Central memory CD4-positive, alpha-beta T cell (primary cell): ENCODE results near the gene SEPTIN10.

ENCODE experiments used
- DNase-seq: peaks from one replicate; pipeline ENCODE4 v3.0.0; 2022

SEPTIN10 gene

GRCh38 chr2:109519513-109519912, 94.3 kb downstream of the SEPTIN10 start:
- no peak for DNase-seq

- DNase-seq, result no peak
Measured at GRCh38 chr2:109517118-109517889, 96.5 kb downstream of the SEPTIN10 start.

GRCh38 chr2:109516445-109517117, 97.2 kb downstream of the SEPTIN10 start:
- no peak for DNase-seq

- no peak for DNase-seq
Measured at GRCh38 chr2:109514857-109515256, 98.9 kb downstream of the SEPTIN10 start.

- no peak for DNase-seq
Measured at GRCh38 chr2:109513749-109514588, 99.8 kb downstream of the SEPTIN10 start.

GRCh38 chr2:109513230-109513629, 100.5 kb downstream of the SEPTIN10 start:
- DNase-seq, result no peak

- DNase-seq, result no peak
Measured at GRCh38 chr2:109512076-109512475, 101.7 kb downstream of the SEPTIN10 start.

- DNase-seq, result no peak
Measured at GRCh38 chr2:109511168-109511567, 102.6 kb downstream of the SEPTIN10 start.

GRCh38 chr2:109510136-109511028, 103.4 kb downstream of the SEPTIN10 start:
- peak; percentile 60 for DNase-seq

- no peak for DNase-seq
Measured at GRCh38 chr2:109508556-109508955, 105.2 kb downstream of the SEPTIN10 start.

GRCh38 chr2:109507828-109508227, 105.9 kb downstream of the SEPTIN10 start:
- DNase-seq, result no peak

GRCh38 chr2:109507217-109507616, 106.5 kb downstream of the SEPTIN10 start:
- DNase-seq, result no peak

GRCh38 chr2:109503191-109503590, 110.6 kb downstream of the SEPTIN10 start:
- DNase-seq, result no peak

- no peak for DNase-seq
Measured at GRCh38 chr2:109501461-109501860, 112.3 kb downstream of the SEPTIN10 start.

- DNase-seq, result no peak
Measured at GRCh38 chr2:109500910-109501309, 112.9 kb downstream of the SEPTIN10 start.

- DNase-seq, result no peak
Measured at GRCh38 chr2:109499566-109499965, 114.2 kb downstream of the SEPTIN10 start.

- DNase-seq, result no peak
Measured at GRCh38 chr2:109498906-109499305, 114.9 kb downstream of the SEPTIN10 start.

GRCh38 chr2:109497911-109498870, 115.6 kb downstream of the SEPTIN10 start:
- DNase-seq, result no peak

- no peak for DNase-seq
Measured at GRCh38 chr2:109497463-109497862, 116.3 kb downstream of the SEPTIN10 start.

- DNase-seq, result no peak
Measured at GRCh38 chr2:109494351-109494750, 119.4 kb downstream of the SEPTIN10 start.
